Measurements from ENCODE around the gene SMLR1. TPM values are rescaled to one million over a fixed set of nuclear protein-coding genes. Genes with fewer than 3 reads are reported as not detected.
A peak's percentile ranks its signal among the peaks of the same experiment; 100 is the strongest.

The SMLR1 gene
- 0.08 TPM for total RNA-seq (2021; ENCODE audit: unreplicated experiment)
- not detected for polyA plus RNA-seq (2012; ENCODE audit: insufficient read length)
- Bru-seq, nascent RNA = percentile 24 among the genes with signal in this experiment
- percentile 26 among the genes with signal in this experiment for BruChase-seq, experiment 1, labeled RNA remaining after a 2-hour chase
- BruChase-seq, experiment 2, labeled RNA remaining after a 6-hour chase = percentile 16 among the genes with signal in this experiment
- long read RNA-seq = 0 reads

DNA sequence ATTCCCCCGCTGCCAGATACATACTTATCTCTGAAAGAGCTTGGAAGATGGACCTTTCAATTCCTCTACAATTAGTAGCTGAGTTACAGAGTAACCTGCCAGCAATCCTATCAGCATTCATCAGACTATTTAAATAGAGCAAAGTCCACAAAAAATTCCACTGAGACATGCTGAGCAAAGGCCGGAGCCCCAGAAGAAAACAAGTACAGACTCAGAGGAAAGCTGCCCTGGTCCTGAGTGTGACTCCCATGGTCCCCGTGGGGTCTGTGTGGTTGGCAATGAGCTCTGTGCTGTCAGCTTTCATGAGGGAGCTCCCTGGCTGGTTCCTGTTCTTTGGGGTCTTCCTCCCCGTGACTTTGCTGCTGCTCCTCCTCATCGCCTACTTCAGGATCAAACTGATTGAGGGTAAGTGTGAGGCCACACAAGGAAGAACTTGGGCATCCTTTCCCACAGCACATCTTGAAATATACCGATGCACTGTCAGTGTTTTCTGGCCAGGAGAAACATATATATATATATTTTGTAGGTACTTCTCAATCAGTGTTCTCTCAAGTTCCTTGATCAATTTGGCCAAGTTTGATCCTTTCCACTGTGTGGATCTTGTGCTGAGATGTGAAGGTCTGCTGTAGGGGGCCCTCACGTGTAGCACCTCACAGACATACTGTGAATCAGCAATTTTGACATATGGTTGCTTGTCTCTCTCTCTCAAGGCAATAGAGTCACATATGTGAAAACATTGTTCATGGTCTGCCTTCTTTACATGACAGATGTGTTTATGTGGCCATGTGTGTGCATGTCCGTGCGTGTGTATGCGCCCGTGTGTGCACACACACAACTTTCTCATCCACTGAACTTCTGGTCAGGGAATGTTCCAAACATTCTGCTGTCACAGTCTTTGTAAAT lies at the start of gene SMLR1:
Gene SMLR1, plus strand, starts transcription at position 160 of the 903 bp plus-strand sequence. Its CDS starts 8 bp downstream, at position 168.
- BruUV-seq (replicated peaks) = no TSS peak
- no peak within 1 kb of the TSS for H3K27ac ChIP-seq (ENCODE audit: low read length)
- intact Hi-C loops (cut with micrococcal nuclease; ENCODE audit: unreplicated experiment) = no loop called here
- ChIA-PET CTCF (no interaction called here), POLR2A (no interaction called here)
- no peaks in the 10 kb centered on the region for H3K36me3 ChIP-seq (ENCODE audit: control insufficient read depth, insufficient read depth, low read length)
- no peak for DNase-seq (ENCODE audit: low read depth, low spot score)
- ATAC-seq = no peak
- TF ChIP-seq SIN3A (IDR thresholded peaks at IDR 0.05; ENCODE audit: borderline replicate concordance, insufficient read depth, low read depth, low read length) (no peak), POLR2AphosphoS5 (IDR thresholded peaks at IDR 0.05; ENCODE audit: low read depth, low read length) (no peak)
- TF ChIP-seq, protein P1, sequence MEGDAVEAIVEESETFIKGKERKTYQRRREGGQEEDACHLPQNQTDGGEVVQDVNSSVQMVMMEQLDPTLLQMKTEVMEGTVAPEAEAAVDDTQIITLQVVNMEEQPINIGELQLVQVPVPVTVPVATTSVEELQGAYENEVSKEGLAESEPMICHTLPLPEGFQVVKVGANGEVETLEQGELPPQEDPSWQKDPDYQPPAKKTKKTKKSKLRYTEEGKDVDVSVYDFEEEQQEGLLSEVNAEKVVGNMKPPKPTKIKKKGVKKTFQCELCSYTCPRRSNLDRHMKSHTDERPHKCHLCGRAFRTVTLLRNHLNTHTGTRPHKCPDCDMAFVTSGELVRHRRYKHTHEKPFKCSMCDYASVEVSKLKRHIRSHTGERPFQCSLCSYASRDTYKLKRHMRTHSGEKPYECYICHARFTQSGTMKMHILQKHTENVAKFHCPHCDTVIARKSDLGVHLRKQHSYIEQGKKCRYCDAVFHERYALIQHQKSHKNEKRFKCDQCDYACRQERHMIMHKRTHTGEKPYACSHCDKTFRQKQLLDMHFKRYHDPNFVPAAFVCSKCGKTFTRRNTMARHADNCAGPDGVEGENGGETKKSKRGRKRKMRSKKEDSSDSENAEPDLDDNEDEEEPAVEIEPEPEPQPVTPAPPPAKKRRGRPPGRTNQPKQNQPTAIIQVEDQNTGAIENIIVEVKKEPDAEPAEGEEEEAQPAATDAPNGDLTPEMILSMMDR (IDR thresholded peaks at IDR 0.05) = no peak
- TF ChIP-seq, protein P2, sequence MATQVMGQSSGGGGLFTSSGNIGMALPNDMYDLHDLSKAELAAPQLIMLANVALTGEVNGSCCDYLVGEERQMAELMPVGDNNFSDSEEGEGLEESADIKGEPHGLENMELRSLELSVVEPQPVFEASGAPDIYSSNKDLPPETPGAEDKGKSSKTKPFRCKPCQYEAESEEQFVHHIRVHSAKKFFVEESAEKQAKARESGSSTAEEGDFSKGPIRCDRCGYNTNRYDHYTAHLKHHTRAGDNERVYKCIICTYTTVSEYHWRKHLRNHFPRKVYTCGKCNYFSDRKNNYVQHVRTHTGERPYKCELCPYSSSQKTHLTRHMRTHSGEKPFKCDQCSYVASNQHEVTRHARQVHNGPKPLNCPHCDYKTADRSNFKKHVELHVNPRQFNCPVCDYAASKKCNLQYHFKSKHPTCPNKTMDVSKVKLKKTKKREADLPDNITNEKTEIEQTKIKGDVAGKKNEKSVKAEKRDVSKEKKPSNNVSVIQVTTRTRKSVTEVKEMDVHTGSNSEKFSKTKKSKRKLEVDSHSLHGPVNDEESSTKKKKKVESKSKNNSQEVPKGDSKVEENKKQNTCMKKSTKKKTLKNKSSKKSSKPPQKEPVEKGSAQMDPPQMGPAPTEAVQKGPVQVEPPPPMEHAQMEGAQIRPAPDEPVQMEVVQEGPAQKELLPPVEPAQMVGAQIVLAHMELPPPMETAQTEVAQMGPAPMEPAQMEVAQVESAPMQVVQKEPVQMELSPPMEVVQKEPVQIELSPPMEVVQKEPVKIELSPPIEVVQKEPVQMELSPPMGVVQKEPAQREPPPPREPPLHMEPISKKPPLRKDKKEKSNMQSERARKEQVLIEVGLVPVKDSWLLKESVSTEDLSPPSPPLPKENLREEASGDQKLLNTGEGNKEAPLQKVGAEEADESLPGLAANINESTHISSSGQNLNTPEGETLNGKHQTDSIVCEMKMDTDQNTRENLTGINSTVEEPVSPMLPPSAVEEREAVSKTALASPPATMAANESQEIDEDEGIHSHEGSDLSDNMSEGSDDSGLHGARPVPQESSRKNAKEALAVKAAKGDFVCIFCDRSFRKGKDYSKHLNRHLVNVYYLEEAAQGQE (IDR thresholded peaks at IDR 0.05; ENCODE audit: insufficient read depth in 1 of 2, low read depth in 2 of 2, low read length in 1 of 2) = no peak
- no peaks in the 10 kb centered on the region for H3K9me3 ChIP-seq (ENCODE audit: control insufficient read depth, insufficient read depth, low read depth, low read length)
- H3K4me3 ChIP-seq (ENCODE audit: low read depth in 2 of 2, low read length in 2 of 2) = no peak within 1 kb of the TSS
- in situ Hi-C loops (cut with HindIII; ENCODE audit: low pct_unique_long_range_greater_than_20kb, low sequenced_read_pairs) = no loop called here
- no peaks in the 10 kb centered on the region for H3K27me3 ChIP-seq (ENCODE audit: control insufficient read depth, insufficient read depth, low read length)
- H3K4me1 ChIP-seq (ENCODE audit: control insufficient read depth, insufficient read depth, low read length) = no peaks in the 10 kb centered on the region

DNA sequence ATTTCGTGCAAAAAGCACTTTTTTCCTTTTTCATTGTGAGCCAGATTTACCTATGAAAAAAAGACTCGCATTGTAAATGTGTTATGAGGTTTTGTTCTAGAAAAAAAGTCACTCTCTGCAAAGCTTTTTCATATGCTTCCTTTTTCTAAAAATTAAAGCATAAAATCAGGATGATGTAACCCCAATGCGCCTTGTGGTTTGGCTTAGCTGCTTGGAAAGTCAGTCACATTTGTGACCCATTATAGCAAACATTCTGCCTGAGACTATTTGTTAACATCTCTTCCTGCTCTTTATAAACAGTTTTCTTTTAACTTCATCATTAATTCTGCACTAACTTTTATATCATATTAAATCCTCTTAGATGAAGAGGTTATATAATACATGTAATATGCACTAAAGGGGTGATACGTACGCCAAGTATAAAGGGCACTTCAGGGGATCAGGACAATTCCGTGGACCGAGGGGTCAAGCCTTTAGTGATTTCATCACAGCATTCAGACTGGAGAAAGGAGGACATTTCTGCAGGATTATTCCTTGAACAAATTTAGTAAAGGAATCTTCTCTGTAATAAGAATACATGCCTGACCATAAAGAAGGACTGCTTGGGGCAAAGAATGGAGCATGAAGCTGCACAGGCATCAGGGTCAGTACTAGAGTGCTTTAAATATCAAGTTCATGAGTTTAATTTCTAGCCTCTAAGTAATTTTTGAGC lies 48.1 kb upstream of the SMLR1 start:
- ATAC-seq (no peak), DNase-seq (ENCODE audit: low read depth, low spot score) (no peak)
- intact Hi-C loops (cut with micrococcal nuclease; ENCODE audit: unreplicated experiment) = no loop called here
- Histone ChIP-seq H3K27ac (ENCODE audit: low read length) (no peak overlapping the region), H3K9me3 (ENCODE audit: control insufficient read depth, insufficient read depth, low read depth, low read length) (no peaks in the 10 kb centered on the region), H3K4me1 (ENCODE audit: control insufficient read depth, insufficient read depth, low read length) (no peaks in the 10 kb centered on the region), H3K4me3 (ENCODE audit: low read depth in 2 of 2, low read length in 2 of 2) (no peak overlapping the region), H3K27me3 (ENCODE audit: control insufficient read depth, insufficient read depth, low read length) (no peaks in the 10 kb centered on the region), H3K36me3 (ENCODE audit: control insufficient read depth, insufficient read depth, low read length) (no peaks in the 10 kb centered on the region)
- ChIA-PET POLR2A (no interaction called here), CTCF (no interaction called here)
- TF ChIP-seq, protein P2 (IDR thresholded peaks at IDR 0.05; ENCODE audit: insufficient read depth in 1 of 2, low read depth in 2 of 2, low read length in 1 of 2) = no peak
- TF ChIP-seq TCF7L2 (IDR thresholded peaks at IDR 0.05; ENCODE audit: low read depth, low read length) = no peak
- no peak for TF ChIP-seq SIN3A (IDR thresholded peaks at IDR 0.05; ENCODE audit: borderline replicate concordance, insufficient read depth, low read depth, low read length)
- TF ChIP-seq, protein P1 (IDR thresholded peaks at IDR 0.05) = no peak
- in situ Hi-C loops (cut with HindIII; ENCODE audit: low pct_unique_long_range_greater_than_20kb, low sequenced_read_pairs) = no loop called here
- BruUV-seq (replicated peaks) = no TSS peak

Data from Panc1 (cell line).